HG03139 (cell line): ENCODE results near the gene INPP5E.

Source experiments
- ATAC-seq: cut with Tn5 transposase; IDR thresholded peaks from one replicate; pipeline ENCODE4 v1.9.1; 2021; ENCODE audit not compliant: unreplicated experiment

Gene INPP5E

GRCh38 chr9:136391737-136392537, 47.7 kb downstream of the INPP5E start:
- no peak for ATAC-seq

DNA sequence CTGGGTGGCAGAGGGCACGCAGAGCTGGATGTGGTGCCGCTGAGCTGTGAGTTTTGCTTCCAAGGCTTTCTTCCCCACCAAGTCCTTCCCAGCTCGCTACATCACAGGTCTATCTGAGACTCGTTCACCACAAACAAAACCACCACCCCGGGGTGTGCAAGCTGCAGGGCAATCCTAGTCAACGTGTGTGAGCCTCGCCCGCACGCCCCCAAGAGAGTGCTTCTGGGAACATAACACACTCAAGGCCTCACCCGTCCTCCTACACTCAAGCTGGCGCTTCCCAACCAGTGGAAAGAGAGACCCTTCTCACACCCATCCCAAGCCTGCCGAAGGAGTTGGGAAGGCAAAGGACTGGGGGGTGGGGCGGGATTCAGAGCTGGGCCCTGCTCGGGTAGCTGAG, 50.2 kb downstream of the INPP5E start:
- no peak for ATAC-seq

DNA sequence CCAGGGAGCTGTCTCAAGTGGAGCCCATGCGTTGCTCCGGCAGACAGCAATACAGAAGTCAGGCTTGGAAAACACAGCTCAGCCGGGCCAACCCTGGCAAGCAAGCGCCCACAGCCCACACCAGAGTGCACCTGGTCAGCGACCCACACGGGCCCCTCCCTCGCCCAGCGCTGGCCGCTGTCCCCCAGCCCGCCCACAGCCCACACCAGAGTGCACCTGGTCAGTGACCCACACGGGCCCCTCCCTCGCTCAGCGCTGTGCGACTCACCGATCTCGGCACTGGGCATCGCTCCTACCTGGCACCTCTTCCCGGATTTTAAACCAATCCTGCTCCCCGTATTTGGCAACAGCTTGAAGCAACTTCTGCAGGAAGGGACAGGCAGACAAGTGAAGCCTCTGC, 52.4 kb downstream of the INPP5E start:
- no peak for ATAC-seq

DNA sequence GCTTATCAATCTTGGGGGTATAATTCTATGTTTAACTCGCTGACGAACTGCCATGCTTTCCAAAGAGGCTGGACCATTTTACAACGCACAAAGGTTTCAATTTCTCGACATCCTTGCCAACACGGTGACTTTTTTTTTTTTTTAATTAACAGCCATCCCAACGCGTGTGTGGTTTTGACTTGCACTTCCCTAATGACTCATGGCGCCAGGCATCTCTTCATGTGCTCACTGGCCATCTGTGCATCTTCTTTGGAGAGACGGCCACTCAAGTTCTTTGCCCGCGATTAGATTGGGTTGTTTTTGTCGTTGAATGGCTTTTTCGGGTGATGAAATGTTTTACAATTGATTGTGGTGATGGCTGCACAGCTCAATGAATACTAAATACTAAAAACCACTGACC, 53.6 kb downstream of the INPP5E start:
- ATAC-seq = no peak

GRCh38 chr9:136385015-136385414, 54.6 kb downstream of the INPP5E start:
- no peak for ATAC-seq

DNA sequence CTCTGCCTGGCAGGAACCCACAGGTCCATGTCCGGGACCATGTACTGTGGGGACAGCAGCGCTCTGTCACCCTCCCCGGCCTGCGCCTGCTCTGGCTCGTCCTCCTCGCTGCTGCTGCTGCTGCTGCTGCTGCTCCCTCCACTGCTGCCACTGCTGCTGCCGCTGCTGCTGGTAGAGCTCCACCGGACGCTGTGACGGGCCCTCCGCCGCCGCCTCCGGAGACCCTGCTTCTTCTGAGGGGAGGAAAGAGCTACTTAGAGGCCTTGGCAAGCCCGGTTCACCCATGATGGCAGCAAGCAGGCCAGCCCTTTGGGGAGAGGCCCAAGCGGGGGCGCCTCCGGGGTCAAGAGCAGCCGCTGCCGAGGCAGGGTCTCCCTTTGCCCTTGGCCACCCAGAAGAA, 56.2 kb downstream of the INPP5E start:
- ATAC-seq = no peak

DNA sequence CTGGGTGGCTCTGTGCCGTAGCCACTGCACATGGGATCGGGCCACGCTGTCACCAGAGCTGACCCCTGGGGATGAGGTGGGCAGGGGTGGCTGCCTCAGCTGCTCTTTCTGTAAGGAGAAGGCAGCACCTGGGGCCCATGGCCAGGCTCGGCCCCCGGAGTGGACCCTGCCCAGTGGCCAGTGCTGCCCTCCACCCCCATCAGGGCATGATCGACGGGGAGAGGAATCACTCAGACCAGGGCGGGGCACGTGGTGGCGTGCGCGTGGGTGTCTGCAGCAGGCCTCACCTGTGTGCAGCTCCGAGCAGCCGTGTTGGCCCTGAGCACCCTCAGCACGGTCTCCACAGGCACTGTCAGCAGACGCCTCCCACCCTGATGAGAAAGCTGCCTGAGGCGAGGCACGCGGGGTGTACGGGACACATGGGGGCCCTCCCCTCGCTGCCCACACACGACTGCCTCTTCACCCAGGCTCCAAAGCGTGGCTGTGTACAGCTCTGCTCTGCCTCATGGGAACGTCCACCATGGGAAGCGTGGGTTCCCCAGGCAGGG, 57.6 kb downstream of the INPP5E start:
- ATAC-seq = no peak

- ATAC-seq = no peak
Observed at GRCh38 chr9:136381311-136381710, 58.3 kb downstream of the INPP5E start.

DNA sequence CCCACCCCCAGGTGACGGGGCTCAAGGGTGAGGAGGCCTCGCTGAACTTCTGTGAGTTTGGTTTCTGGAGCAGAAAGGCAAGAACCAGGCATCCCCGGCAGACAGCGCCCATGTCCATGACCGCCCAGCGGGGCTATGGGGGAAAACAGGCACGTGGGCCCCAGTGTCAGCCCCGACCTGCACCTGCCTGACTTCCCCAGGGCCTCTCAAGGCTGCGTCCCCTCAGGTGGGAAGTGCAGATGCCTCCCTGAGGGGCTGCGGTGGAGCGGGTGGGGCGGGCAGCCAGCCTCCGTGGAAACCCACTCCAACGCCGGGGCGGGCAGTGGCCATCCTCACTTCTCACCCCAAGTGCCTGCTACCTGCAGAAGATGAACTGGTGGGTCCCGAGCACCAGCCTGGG, 59.3 kb downstream of the INPP5E start:
- ATAC-seq = no peak

GRCh38 chr9:136379891-136380290, 59.8 kb downstream of the INPP5E start:
- no peak for ATAC-seq

- no peak for ATAC-seq
Observed at GRCh38 chr9:136379401-136379800, 60.2 kb downstream of the INPP5E start.

DNA sequence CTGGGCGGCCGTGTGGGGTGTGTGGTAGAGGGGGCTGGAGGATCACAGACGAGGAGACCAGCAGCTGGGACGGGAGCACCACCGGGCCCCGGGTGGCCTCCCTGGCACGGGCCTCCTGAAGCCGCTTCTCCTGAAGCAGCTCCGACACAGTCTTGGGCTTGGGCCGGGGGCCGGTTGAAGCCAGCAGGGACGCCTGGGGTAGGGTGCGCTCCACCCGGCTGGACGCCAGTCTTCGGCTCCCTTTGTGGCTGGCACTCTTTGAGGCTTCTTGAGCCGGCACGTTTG, 60.7 kb downstream of the INPP5E start:
- ATAC-seq = no peak
